Measurements from ENCODE around the gene HSD17B2.
"Not testable (repeated sequence)": the region's sequence is repeated elsewhere in the genome, so short reads cannot be mapped to it uniquely, and the experiment has no call there.

The HSD17B2 gene

DNA sequence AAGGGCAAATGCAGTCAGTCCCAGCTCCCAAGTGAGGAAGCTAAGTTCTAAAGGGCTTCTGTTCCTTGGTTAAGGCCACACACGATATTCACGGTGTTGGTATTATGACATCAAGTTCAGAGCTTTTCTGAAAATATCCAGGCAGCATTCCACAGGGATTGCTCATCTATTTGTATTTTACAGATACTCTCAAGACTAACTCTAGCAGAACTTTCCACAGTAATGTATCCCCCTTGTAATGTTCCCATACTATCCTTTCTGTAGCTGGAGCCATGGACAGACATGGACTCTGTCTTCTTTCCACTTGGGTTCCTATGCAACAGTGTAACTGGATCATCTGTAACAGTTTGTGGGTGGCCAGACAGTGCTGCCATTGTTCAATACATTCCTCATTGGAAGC is 37.3 kb upstream of the HSD17B2 start:
- no peak overlapping the region for H3K27ac ChIP-seq
- TF ChIP-seq, protein P1, sequence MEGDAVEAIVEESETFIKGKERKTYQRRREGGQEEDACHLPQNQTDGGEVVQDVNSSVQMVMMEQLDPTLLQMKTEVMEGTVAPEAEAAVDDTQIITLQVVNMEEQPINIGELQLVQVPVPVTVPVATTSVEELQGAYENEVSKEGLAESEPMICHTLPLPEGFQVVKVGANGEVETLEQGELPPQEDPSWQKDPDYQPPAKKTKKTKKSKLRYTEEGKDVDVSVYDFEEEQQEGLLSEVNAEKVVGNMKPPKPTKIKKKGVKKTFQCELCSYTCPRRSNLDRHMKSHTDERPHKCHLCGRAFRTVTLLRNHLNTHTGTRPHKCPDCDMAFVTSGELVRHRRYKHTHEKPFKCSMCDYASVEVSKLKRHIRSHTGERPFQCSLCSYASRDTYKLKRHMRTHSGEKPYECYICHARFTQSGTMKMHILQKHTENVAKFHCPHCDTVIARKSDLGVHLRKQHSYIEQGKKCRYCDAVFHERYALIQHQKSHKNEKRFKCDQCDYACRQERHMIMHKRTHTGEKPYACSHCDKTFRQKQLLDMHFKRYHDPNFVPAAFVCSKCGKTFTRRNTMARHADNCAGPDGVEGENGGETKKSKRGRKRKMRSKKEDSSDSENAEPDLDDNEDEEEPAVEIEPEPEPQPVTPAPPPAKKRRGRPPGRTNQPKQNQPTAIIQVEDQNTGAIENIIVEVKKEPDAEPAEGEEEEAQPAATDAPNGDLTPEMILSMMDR (IDR thresholded peaks at IDR 0.05), result no peak
- no peak for TF ChIP-seq ZFX (IDR thresholded peaks at IDR 0.05; ENCODE audit: borderline replicate concordance)

DNA sequence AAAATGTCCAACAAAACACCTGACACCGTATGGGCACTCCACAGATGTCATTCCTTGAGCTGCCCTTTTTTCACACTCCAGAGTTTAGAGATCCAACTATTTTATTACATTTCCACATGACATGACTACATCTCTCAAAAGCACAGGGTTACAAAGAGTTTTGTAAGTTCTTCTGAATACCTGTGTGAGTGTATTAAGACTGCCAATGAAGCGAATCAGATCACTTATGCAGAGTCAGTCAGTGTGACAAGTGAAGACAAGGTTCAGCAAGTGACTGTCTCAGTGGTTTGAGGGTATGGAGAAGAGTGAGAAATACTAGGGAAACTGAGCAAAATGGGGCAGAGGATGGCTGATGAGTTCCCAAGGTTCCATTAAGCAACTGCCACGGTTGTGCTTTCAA is 32.2 kb upstream of the HSD17B2 start:
- H3K27ac ChIP-seq, result no peak overlapping the region
- TF ChIP-seq ZFX (IDR thresholded peaks at IDR 0.05; ENCODE audit: borderline replicate concordance), result no peak
- TF ChIP-seq, protein P1 (IDR thresholded peaks at IDR 0.05), result no peak

DNA sequence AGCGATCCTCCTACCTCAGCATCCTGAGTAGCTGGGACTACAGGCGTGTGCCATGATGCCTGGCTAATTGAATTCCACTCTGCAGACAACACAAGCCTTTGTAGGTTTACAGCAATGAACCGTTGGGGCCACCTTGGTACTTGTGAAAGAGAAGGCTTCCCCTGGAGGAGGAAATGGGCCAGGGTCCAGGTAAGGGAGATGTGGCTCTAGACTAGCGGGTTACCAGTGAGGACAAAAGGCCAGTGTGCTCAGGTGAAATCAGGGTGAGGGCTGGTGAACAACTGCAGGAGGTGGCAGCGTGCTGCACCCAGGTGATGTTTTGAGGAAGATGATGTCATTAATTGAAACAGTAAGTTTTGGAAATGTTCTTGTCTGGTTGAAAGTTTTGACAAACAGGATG is 30.5 kb upstream of the HSD17B2 start:
- H3K27ac ChIP-seq, result no peak overlapping the region
- TF ChIP-seq, protein P1 (IDR thresholded peaks at IDR 0.05), result no peak

DNA sequence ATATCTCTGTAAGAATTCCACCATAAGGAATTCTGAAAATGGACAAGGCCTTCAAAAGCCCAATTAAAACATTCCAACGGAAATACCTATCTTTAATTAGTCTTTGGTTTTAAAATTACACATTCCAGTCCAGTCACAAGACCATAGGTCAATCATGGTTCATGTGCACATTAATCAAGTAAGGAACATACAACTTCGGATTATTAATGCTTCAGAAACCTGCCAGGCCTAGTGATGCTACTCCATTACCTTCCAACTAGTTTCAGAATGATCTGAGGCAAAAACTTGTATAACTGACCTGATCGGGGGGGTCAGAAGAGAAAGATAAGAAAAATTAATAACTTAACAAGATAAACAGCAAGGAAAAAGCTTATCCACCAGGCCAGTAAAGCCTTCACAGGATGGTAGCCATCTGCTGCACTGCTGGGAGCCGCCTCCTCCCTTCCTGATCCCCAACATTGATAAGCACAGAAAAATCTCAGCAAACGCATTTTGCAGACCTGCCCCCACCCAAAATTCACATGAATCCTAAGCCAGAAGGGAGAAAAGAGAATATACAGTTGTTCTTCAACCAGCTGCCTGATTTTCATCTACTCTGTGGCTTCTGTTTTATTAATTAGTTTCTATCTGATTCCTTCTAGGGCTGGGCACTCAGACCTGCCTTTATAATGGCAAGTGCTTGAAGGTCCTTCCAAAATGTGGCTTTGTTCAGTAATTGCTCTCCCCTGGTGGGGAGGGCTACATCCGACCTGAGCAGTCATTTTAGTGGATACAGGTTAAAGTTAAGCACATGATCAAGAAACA is 29.8 kb upstream of the HSD17B2 start:
- TF ChIP-seq, protein P1 (IDR thresholded peaks at IDR 0.05), result no peak
- TF ChIP-seq ZFX (IDR thresholded peaks at IDR 0.05; ENCODE audit: borderline replicate concordance), result no peak

DNA sequence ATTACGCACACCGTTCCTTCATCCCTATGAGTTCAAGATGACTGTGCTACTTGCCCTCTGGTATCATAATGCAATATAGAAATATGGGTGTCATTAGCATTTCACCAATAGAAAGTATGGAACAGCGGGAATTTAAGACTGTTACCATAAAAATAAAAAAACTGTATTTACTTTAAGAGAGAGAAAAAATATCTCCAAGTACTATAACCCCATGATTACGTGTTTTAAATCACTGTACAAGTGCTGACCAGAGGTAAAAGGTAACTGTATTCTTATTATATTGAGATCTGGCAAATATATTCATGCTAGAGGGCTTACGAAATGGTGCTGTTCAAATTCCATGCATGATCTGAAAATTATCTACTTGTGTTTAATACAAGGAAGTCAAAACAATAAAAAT is 29.0 kb upstream of the HSD17B2 start:
- no peak overlapping the region for H3K27ac ChIP-seq
- TF ChIP-seq ZFX (IDR thresholded peaks at IDR 0.05; ENCODE audit: borderline replicate concordance), result no peak
- TF ChIP-seq, protein P1 (IDR thresholded peaks at IDR 0.05), result no peak

More for the DNA sequence above, 29.8 kb upstream of the HSD17B2 start:
- no peak overlapping the region for H3K27ac ChIP-seq

DNA sequence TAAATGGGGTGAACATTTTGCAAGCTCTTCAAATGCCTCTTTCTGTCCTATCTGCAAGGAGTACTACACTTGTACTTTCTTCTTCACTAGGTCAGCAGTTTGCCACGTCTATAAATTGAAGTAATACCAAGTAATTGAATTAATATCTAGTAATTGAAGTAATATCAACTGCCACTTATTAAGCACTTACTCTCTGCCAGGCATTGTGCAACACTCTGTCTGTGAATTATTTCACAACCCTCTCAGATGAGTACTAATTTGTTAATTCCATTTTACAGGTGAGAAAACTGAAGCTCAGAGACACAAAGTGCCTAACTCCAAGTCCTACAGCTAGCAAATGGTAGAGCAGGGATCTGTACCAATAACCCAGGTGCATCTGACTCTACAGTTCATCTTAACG is 27.9 kb upstream of the HSD17B2 start:
- TF ChIP-seq ZFX (IDR thresholded peaks at IDR 0.05; ENCODE audit: borderline replicate concordance), result no peak
- TF ChIP-seq, protein P1 (IDR thresholded peaks at IDR 0.05), result no peak
- H3K27ac ChIP-seq, result no peak overlapping the region

DNA sequence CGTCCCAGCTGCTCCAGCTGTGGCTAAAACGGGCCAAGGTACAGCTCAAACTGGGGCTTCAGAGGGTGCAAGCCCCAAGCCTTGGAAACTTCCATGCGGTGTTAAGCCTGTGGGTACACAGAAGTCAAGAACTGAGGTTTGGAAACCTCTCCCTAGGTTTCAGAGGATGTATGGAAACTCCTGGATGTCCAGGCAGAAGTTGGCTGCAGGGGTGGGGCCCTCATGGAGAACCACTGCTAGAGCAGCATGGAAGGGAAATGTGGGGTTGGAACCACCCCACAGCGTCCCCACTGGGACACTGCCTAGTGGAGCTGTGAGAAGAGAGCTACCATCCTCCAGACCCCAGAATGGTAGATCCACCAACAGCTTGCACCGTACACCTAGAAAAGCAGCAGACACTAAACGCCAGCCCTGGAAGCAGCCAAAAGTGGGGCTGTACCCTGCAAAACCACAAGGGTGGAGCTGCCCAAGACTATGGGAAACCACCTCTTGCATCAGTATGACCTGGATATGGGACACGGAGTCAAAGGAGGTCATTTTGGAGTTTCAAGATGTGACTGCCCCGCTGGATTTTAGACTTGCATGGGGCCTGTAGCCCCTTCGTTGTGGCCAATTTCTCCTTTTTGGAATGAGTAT is 26.0 kb upstream of the HSD17B2 start:
- no peak for TF ChIP-seq ZFX (IDR thresholded peaks at IDR 0.05; ENCODE audit: borderline replicate concordance)
- TF ChIP-seq, protein P1 (IDR thresholded peaks at IDR 0.05), result no peak

DNA sequence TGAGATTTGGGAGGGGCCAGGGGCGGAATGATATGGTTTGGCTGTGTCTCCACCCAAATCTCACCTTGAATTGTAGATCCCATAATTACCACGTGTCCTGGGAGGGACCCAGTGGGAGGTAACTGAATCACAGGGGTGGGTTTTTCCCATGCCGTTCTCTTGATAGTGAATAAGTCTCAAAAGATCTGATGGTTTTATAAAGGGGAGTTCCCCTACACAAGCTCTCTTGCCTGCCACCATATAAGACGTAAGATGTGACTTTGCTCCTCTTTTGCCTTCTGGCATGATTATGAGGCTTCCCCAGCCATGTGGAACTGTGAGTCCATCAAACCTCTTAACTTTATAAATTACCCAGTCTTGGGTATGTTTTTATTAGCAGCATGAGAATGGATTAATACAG is 25.3 kb upstream of the HSD17B2 start:
- not testable (repeated sequence) for H3K27ac ChIP-seq

More for the DNA sequence above, 26.0 kb upstream of the HSD17B2 start:
- H3K27ac ChIP-seq, result no peak overlapping the region

Data from 22Rv1 (cell line).